GM13977 (cell line): ENCODE measurements around the gene ARRDC1.

Experiments
- DNase-seq: peaks from one replicate; pipeline ENCODE4 v3.0.0; 2012; ENCODE audit warnings: low spot score
- CTCF ChIP-seq: IDR thresholded peaks from 2 replicates; pipeline ENCODE4 v1.5.1; 2012; ENCODE audit warnings: mild to moderate bottlenecking, control low read depth; ENCODE audit not compliant: insufficient read depth; ENCODE audit errors: extremely low read depth, missing control alignments
- in situ Hi-C: fragments of 300-500 bp; cut with MboI; formaldehyde crosslinking; loops from one replicate; pipeline ENCODE4 v1.12.0; 2022; ENCODE audit warnings: low sequenced_read_pairs, low pct_unique_long_range_greater_than_20kb, mixed read lengths, inconsistent platforms; ENCODE audit not compliant: unreplicated experiment

The ARRDC1 gene

GRCh38 chr9:137612741-137613142, 7.3 kb downstream of the ARRDC1 start:
- in situ Hi-C loops = no loop called here
- no peak for DNase-seq
- TF ChIP-seq CTCF = no peak

GRCh38 chr9:137613259-137613658, 7.8 kb downstream of the ARRDC1 start:
- peak; percentile 8 for DNase-seq
- no peak for TF ChIP-seq CTCF
- in situ Hi-C loops = no loop called here

- no peak for DNase-seq
- in situ Hi-C loops = no loop called here
- no peak for TF ChIP-seq CTCF
Observed at GRCh38 chr9:137613738-137614523, 8.4 kb downstream of the ARRDC1 start.

- in situ Hi-C loops = no loop called here
- TF ChIP-seq CTCF = no peak
- no peak for DNase-seq
Observed at GRCh38 chr9:137614631-137615386, 9.3 kb downstream of the ARRDC1 start.

GRCh38 chr9:137615387-137615871, 9.9 kb downstream of the ARRDC1 start:
- in situ Hi-C loops = no loop called here
- DNase-seq = no peak
- no peak for TF ChIP-seq CTCF

GRCh38 chr9:137618105-137619067, 12.9 kb downstream of the ARRDC1 start, which contains the start of gene EHMT1:
EHMT1 (plus strand) TSS chr9:137619005; CDS start chr9:137619029, 24 bp downstream.
- TF ChIP-seq CTCF = no peak
- in situ Hi-C loops = no loop called here
- DNase-seq = peak; percentile 100
